Keratinocyte (primary cell): ENCODE data around the gene UBXN11. TPM values are rescaled to one million over a fixed set of nuclear protein-coding genes. Genes with fewer than 3 reads are reported as not detected.

Experiments
- DNase-seq: peaks from one replicate; pipeline ENCODE4 v3.0.0-alpha.2; 2011; ENCODE audit warnings: low read depth, missing footprints, low spot score
- FAIRE-seq: peaks from 2 replicates; lab custom pipeline; 2011; peaks lifted over from hg19 to GRCh38; lab: Jason Lieb, UNC
- H2AFZ ChIP-seq: 2 replicates; pipeline ENCODE4 v1.6.0; 2012; ENCODE audit warnings: low read length, control low read depth, inconsistent platforms; ENCODE audit not compliant: control insufficient read depth
- H3K27ac ChIP-seq: 2 replicates; pipeline ENCODE4 v1.5.1; 2011; ENCODE audit warnings: low read length; ENCODE audit not compliant: control insufficient read depth, insufficient read depth
- H3K27me3 ChIP-seq: 3 replicates; pipeline ENCODE4 v1.6.0; 2011; ENCODE audit warnings: low read length; ENCODE audit not compliant: control insufficient read depth, insufficient read depth; ENCODE audit errors: extremely low read depth
- H3K36me3 ChIP-seq, 2 experiments: 2 replicates in 1 of 2; 3 replicates in 1 of 2; pipeline ENCODE4 v1.5.1; 2011; ENCODE audit warnings: low read length in 2 of 2, mild to moderate bottlenecking in 1 of 2; ENCODE audit not compliant: control insufficient read depth in 2 of 2, insufficient read depth in 2 of 2; ENCODE audit errors: extremely low read depth in 1 of 2
- H3K4me1 ChIP-seq: 3 replicates; pipeline ENCODE4 v1.5.1; 2011; ENCODE audit warnings: low read length; ENCODE audit not compliant: control insufficient read depth, insufficient read depth; ENCODE audit errors: extremely low read depth
- H3K4me2 ChIP-seq: 3 replicates; pipeline ENCODE4 v1.6.0; 2011; ENCODE audit warnings: low read depth, low read length; ENCODE audit not compliant: control insufficient read depth, insufficient read depth; ENCODE audit errors: extremely low read depth
- H3K4me3 ChIP-seq, 3 experiments: fragments of 200-600 bp in 1 of 3; sonication (generic) in 1 of 3; 2 replicates in 2 of 3; 3 replicates in 1 of 3; pipeline ENCODE4 v1.5.1; 2011 to 2016; ENCODE audit warnings: low read length in 3 of 3, mild to moderate bottlenecking in 3 of 3, control low read depth in 2 of 3, inconsistent platforms in 1 of 3, low read depth in 1 of 3, mixed read lengths in 1 of 3, mixed run types in 1 of 3, moderate library complexity in 1 of 3; ENCODE audit not compliant: control insufficient read depth in 2 of 3, insufficient read depth in 2 of 3; ENCODE audit errors: extremely low read depth in 1 of 3
- H3K79me2 ChIP-seq: 2 replicates; pipeline ENCODE4 v1.6.0; 2012; ENCODE audit warnings: low read length; ENCODE audit not compliant: control insufficient read depth, insufficient read depth
- H3K9ac ChIP-seq: 3 replicates; pipeline ENCODE4 v1.6.0; 2011; ENCODE audit warnings: low read length; ENCODE audit not compliant: control insufficient read depth, insufficient read depth; ENCODE audit errors: extremely low read depth
- H3K9me1 ChIP-seq: 3 replicates; pipeline ENCODE4 v1.6.0; 2011; ENCODE audit warnings: low read length; ENCODE audit not compliant: control insufficient read depth, insufficient read depth; ENCODE audit errors: extremely low read depth
- H3K9me3 ChIP-seq: 2 replicates; pipeline ENCODE4 v1.5.1; 2012; ENCODE audit warnings: low read depth, low read length; ENCODE audit not compliant: control insufficient read depth
- H4K20me1 ChIP-seq: 3 replicates; pipeline ENCODE4 v1.6.0; 2011; ENCODE audit warnings: low read length; ENCODE audit not compliant: control insufficient read depth, insufficient read depth; ENCODE audit errors: extremely low read depth
- EZH2 ChIP-seq: IDR thresholded peaks from one replicate; pipeline ENCODE4 v1.6.1; 2012; ENCODE audit warnings: inconsistent platforms, mild to moderate bottlenecking, low read length, moderate library complexity
- dilution Hi-C: fragments of 300-500 bp; cut with MboI; formaldehyde crosslinking; loops from one replicate; pipeline ENCODE4 v1.7.0; 2020; ENCODE audit warnings: low sequenced_read_pairs; ENCODE audit not compliant: extremely low pct_ligation_motif_present
- polyA plus RNA-seq, 5 experiments: library from polyadenylated mRNA; depleted of rRNA in 3 of 5; stranded (reverse) in 3 of 5; stranded (forward) in 1 of 5; unstranded in 1 of 5; fragments of >200 nt; gene quantifications; 1 replicate in 1 of 5; 2 replicates in 3 of 5; 3 replicates in 1 of 5; pipeline versions ENCODE4 v1.2.1 to v1.2.3, GENCODE V29; 2011 to 2012; ENCODE audit warnings: missing spikeins in 2 of 5, low read depth in 1 of 5, low replicate concordance in 1 of 5
- TF ChIP-seq, protein P1 (sequence below), 3 experiments: IDR thresholded peaks in 1 of 3; conservative IDR thresholded peaks in 1 of 3; optimal IDR thresholded peaks in 1 of 3; 2 replicates in 2 of 3; 3 replicates in 1 of 3; pipeline versions ENCODE3 to v1.5.1; 2011; ENCODE audit warnings: low read length in 3 of 3, mild to moderate bottlenecking in 3 of 3, moderate library complexity in 2 of 3, control low read depth in 1 of 3, inconsistent platforms in 1 of 3; ENCODE audit not compliant: insufficient read depth in 2 of 3; ENCODE audit errors: extremely low read depth in 1 of 3

Gene UBXN11
- polyA plus RNA-seq, 1 donor (not counting 4 experiments of a cell fraction or from before 2014, with no cell fraction given) = 6.6 TPM

DNA sequence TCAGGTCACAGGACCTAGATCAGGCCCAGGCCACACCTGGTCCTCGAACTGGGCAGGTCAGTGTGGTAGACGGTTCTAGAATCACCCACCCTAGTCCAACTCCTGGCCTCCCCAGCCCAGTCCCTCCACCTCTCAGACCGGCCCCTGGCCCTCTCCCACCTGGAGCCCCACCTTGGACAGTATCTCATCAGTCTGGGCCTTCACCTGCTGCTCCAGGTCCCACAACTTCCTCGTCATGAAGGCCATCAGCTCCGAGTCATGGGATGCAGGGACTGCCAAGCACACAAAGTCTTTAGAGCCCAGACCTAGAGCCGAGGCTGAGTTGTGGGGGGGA, 8.7 kb downstream of the UBXN11 start:
- DNase-seq (no peak), FAIRE-seq (no peak)
- Histone ChIP-seq H3K9me1 (no peaks in the 10 kb centered on the region), H3K36me3 (peaks cover 0 to 2% of the 10 kb centered on the region in 2 experiments), H4K20me1 (no peaks in the 10 kb centered on the region), H3K9ac (no peak overlapping the region), H3K79me2 (no peaks in the 10 kb centered on the region), H2AFZ (no peak overlapping the region), H3K27ac (no peak overlapping the region), H3K9me3 (no peaks in the 10 kb centered on the region), H3K4me1 (peaks cover 13% of the 10 kb centered on the region), H3K27me3 (no peaks in the 10 kb centered on the region), H3K4me3 (no peak overlapping the region), H3K4me2 (no peak overlapping the region)
- dilution Hi-C loops = no loop called here
- no peak for TF ChIP-seq EZH2

DNA sequence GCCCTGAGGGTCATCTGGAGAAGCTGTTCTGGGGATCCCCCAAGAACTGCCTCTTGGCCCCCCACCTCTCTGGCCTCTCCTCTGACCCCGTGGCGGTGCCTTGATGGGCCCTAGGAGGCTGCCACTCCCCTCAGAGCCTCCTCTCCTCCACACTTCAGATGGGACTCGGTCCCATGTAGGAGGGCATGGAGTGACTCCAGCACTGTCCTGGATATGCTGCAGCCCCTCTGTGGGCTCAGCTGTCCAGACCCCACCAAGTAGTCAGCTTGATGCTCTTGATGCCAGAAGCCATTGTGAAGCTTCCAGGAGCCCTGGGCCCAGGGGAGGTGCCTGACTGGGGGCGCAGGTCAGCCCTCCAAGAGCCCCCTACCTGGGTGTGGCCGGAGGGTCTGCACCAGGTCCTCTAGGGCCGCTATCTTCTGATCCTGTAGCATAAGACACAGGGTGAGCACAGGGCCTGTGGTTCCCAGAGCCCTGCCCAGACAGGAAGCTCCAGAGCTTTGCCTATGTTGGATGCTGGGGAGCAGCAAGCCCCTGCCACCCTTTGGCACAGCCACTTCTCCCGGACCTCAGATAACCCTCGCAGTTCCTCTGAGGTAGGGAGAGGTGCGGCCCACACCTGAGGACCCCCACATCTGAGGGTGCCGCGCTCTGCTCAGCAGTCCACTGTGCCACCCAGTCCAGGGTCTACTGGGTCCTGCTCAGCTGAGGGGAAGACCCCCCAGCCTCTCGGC, 9.2 kb downstream of the UBXN11 start:
- dilution Hi-C loops = no loop called here
- no peak for TF ChIP-seq EZH2
- TF ChIP-seq, protein P1, sequence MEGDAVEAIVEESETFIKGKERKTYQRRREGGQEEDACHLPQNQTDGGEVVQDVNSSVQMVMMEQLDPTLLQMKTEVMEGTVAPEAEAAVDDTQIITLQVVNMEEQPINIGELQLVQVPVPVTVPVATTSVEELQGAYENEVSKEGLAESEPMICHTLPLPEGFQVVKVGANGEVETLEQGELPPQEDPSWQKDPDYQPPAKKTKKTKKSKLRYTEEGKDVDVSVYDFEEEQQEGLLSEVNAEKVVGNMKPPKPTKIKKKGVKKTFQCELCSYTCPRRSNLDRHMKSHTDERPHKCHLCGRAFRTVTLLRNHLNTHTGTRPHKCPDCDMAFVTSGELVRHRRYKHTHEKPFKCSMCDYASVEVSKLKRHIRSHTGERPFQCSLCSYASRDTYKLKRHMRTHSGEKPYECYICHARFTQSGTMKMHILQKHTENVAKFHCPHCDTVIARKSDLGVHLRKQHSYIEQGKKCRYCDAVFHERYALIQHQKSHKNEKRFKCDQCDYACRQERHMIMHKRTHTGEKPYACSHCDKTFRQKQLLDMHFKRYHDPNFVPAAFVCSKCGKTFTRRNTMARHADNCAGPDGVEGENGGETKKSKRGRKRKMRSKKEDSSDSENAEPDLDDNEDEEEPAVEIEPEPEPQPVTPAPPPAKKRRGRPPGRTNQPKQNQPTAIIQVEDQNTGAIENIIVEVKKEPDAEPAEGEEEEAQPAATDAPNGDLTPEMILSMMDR (optimal IDR thresholded peaks at IDR 0.05 in 1 of 3, IDR thresholded peaks at IDR 0.05 in 1 of 3, conservative IDR thresholded peaks at IDR 0.05 in 1 of 3; ENCODE audit: extremely low read depth in 1 of 3, insufficient read depth in 2 of 3, low read length in 3 of 3) = no peak
- Histone ChIP-seq H3K36me3 (peaks cover 0 to 2% of the 10 kb centered on the region in 2 experiments), H3K4me2 (no peak overlapping the region), H2AFZ (no peak overlapping the region), H3K9ac (no peak overlapping the region), H3K4me3 (no peak overlapping the region), H3K9me1 (no peaks in the 10 kb centered on the region), H4K20me1 (no peaks in the 10 kb centered on the region), H3K27me3 (no peaks in the 10 kb centered on the region), H3K27ac (no peak overlapping the region), H3K4me1 (peaks cover 13% of the 10 kb centered on the region), H3K9me3 (no peaks in the 10 kb centered on the region), H3K79me2 (no peaks in the 10 kb centered on the region)
- no peak for DNase-seq
- no peak for FAIRE-seq
